Stimulated activated CD8-positive, alpha-beta memory T cell treated with anti-CD3 and anti-CD28 coated beads, Interleukin-2, amount 100 ng/mL, for 1 hour (primary cell): Measurements from ENCODE around the gene C3orf49.

Experiments
- DNase-seq, 2 donors: peaks; one replicate each; pipeline ENCODE4 v3.0.0-alpha.2; 2020; ENCODE audit warnings: low read depth in 2 of 2

Gene C3orf49

GRCh38 chr3:63849175-63849574 lies 30.1 kb downstream of the C3orf49 start:
- DNase-seq: no peak

DNA sequence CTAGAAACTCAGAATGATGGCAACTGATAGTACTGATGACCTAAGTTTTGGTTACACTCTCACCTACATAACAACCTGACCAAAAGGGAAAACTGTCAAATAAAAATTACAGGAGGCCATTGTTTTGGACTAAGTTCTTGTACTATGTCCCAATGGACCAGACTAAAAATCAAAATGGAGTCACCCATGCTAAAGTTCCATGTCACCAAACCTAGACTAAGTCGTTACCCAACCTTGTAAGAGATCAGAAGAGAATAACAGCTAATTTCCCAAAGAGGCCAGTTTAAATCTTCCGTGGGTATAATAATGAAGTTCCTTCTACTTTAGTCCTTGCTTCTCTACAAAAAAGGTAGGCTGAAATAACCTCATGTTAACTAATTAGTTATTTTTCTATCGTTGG lies 32.2 kb downstream of the C3orf49 start:
- no peak for DNase-seq

DNA sequence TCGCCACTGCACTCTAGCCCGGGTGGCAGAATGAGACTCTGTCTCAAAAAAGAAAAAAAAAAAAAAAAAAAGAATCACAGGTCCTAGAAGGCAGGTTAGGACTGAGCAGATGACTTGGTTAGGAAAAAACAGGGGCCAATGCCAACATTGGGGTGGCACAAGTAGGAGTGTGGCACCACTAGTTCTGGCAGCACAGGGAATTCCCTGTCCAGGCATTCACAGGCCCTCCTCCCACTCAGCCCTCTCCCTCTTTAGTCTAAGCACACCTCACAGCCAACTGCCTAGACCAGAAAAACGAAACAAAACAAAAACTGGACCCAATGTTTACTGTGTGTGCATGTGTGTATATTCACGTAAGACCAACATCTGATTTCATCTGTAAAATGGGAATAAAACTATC lies 34.0 kb downstream of the C3orf49 start:
- no peak for DNase-seq

DNA sequence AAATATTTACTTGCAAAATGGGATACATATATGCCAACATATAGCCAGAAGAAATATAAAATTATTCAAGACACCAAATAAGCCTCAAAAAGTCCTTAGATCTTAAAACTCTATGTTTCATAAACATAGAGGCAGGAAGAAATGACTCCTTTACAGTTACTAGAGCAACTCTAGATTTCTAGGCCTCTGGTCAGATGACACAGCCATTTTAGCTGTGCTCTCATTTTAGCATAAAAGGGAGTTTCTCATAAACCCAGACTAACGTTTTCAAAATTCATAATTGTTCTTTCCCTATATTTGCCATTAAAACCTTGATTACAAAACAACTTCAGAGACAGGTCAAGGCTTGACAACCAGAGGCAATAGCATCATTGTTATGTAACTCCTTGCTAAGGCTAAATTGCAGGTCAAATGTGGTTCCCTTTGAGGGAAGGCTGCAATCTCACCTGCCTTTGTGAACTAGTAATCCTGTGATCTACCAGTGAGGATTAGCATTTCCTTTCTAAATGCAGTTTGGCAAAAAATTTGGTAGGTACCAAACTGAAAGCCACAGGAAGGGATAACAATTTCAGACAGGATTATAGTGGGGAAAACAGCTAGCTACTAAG lies 36.3 kb downstream of the C3orf49 start:
- no peak for DNase-seq

DNA sequence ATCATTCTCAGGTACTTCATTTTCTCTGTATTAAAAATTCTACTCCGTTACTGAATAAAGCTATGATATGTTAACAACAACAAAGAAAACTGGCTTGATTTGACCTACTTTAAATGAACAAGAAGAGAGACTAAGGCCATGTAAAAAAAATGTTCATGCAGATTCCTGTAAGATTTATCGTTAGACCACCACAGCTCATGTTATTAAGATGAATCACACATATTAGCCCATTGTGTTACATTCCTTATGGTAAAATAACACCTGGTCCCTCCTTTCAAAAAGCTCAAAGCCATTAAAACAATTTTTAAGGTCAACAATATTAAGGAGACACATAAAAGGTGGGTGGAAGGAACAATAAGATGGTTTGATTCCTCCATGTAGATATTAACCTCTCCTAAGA lies 38.2 kb downstream of the C3orf49 start:
- no peak for DNase-seq

GRCh38 chr3:63860776-63861175 lies 41.7 kb downstream of the C3orf49 start:
- DNase-seq: no peak

GRCh38 chr3:63861306-63861705 lies 42.2 kb downstream of the C3orf49 start:
- no peak for DNase-seq

GRCh38 chr3:63862804-63863149 lies 43.7 kb downstream of the C3orf49 start:
- no peak for DNase-seq

GRCh38 chr3:63863150-63864007 lies 44.3 kb downstream of the C3orf49 start, which contains the start of the genes ATXN7 and THOC7:
Gene ATXN7 (plus strand): TSS chr3:63863867. CDS start chr3:63912599, 48,732 bp downstream.
Gene THOC7 (minus strand): TSS chr3:63863805. CDS start chr3:63863790, 15 bp downstream.
- DNase-seq: peak; percentile 46 to 49

- DNase-seq: no peak
Measured at GRCh38 chr3:63864008-63864964, 45.2 kb downstream of the C3orf49 start.

GRCh38 chr3:63864965-63865327 lies 45.8 kb downstream of the C3orf49 start:
- DNase-seq: no peak

DNA sequence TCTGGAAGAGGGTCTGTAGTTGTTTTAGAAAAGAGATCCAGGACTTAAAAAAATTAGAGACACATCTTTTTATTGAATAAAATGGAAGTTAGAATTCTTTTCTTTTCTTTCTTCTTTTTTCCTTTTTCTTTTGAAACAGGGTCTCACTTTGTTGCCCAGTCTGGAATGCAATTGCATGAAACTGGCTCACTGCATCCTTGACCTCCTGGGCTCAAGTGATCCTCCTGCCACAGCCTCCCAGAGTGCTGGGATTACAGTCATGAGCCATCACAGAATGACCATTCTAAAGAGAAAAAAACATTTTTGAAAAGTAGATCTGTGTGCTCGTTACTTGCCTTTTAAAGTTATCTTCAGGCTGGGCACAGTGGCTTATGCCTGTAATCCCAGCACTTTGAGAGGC lies 48.1 kb downstream of the C3orf49 start:
- DNase-seq: no peak

DNA sequence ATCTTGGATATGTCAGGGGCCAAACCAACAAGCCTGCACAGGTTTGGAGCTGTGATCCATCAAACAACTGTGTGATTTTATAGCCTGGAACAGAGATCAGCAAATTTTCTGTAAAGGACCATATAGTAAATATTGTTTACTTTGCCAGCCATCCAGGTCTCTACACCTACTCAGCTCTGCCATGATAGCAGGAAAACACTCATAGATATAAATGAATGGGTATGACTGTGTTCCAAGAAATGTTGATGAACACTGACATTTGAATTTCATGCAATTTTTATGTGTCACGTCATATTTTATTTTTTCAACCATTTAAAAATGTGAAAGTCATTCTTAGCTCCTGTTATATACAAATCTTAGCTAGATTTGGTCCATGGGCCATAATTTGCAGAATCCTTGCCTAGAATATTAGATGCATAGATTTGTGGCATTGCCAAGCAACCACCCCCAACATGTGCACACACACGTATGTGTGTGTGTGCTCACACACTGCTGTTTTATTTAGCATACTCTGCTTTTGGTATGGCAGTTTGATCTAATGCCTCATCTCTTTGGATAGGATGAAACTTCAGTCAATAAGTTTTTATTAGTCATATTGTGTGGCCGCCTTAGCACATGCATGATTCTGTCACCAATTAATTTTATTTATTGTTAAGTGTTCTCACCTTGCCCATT lies 51.0 kb downstream of the C3orf49 start:
- no peak for DNase-seq

- no peak for DNase-seq
Measured at GRCh38 chr3:63870615-63871005, 51.5 kb downstream of the C3orf49 start.

DNA sequence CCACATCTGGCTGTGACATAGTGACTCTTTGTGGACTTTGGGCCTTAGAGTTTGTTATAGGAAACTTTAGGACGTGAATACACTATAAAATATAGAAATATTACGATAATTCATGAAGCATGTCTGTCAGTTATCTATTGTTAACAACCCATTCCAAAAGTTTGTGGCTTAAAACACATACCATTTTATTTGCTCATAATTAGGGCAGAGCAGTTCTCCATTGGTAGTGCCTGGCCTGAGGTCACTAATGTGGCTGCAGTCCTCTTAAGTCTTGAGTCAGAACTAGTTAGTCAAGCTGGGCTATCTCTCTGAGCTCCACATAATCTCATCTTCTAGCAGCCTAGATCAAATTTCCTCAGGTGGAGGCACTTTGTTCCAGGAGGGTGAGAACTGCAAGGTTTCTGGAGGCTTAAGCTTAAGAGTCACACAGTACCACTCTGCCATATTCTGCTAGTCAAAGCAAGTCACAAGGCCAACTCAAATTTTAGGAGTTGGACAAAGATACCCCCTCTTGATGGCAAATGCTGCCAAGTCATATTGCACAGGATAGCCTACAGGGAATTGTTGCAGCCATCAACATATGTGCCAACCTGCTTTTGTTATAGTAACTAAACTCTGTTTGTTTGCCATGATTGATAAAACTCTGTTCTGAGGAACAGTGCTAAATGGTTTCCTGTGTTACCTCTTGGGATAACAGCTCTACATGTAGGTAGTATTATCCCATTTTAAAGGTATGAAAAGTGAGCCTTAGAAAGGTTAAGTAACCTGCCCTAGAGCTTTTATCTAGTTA lies 53.2 kb downstream of the C3orf49 start:
- DNase-seq: no peak

DNA sequence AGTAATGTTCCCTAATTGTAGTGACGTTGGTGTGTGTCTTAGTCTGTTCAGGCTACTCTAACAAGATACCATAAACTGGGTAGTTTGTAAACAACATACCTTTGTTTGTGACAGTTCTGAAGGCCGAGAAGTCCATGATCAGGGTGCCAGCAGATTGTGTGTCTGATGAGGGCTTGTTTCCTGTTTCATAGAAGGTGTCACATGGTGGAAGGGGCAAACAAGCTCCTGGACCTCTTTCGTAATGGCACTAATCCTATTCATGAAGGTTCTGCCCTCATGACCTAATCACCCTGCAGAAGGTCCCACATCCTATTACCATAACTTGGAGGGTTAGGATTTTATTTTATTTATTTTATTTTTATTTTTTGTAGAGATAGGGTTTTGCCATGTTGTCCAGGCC lies 55.7 kb downstream of the C3orf49 start:
- no peak for DNase-seq

- no peak for DNase-seq
Measured at GRCh38 chr3:63875510-63875909, 56.4 kb downstream of the C3orf49 start.

GRCh38 chr3:63876260-63876659 lies 57.2 kb downstream of the C3orf49 start:
- DNase-seq: no peak

- no peak for DNase-seq
Measured at GRCh38 chr3:63877737-63878393, 58.8 kb downstream of the C3orf49 start.

DNA sequence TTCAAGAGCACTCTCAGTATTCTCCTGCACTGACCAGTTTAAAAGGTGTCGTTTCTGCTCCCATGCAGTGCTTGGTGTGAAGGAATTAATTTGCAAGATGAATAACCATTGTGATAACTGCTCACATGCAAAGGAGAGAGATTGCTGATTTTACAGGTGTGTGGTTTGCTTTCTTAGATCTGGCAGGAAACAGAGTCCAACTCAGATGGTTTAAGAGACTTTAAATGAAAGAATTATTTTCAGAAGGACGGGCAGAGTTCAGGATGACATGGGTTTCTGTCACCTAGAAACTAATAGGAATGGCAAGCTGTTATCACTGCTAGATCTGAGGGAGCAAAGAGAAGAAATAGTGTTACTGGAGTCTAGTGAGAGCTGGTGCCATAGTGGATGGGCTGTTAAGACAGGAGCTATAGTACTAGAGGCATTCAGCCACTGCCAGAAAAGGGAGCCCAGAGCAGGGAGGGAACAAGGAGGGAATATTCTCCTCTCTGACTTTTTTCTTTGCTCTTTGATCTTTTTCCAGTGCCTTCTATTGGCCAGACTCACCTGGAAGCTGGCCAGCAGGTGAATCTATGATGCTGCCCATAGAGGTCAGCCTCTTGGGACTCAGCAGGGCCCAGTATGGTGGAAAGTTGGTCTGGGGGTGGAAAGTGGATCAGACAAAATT lies 59.4 kb downstream of the C3orf49 start:
- no peak for DNase-seq
